Natural killer cell treated with Interleukin-12 subunit alpha and Interleukin-12 subunit beta and Interleukin-15 and Interleukin-18, amount 100 ng/mL, for 72 hours (primary cell): Measurements from ENCODE around the gene NUDT19. TPM values are rescaled to one million over a fixed set of nuclear protein-coding genes. Genes with fewer than 3 reads are reported as not detected.
"Not testable (repeated sequence)": the region's sequence is repeated elsewhere in the genome, so short reads cannot be mapped to it uniquely, and the experiment has no call there.

Experiments
- ATAC-seq, 2 donors: fragments of 150-1000 bp; cut with Tn5 transposase in 1 of 2; sonication (Bioruptor Pico), chemical (Tn5 transposase) in 1 of 2; 2 replicates each; pipeline ENCODE4 v1.10.0; 2021
- DNase-seq: peaks from one replicate; pipeline ENCODE4 v3.0.0; 2022; ENCODE audit warnings: low spot score
- H3K27ac Mint-ChIP-seq, 2 donors: 1 replicate in 1 of 2; 2 replicates in 1 of 2; pipeline ENCODE4 v1.8.0; 2022; ENCODE audit warnings: mixed read lengths in 2 of 2, mild to moderate bottlenecking in 1 of 2, moderate library complexity in 1 of 2
- H3K27me3 Mint-ChIP-seq, 2 donors: 1 replicate in 1 of 2; 2 replicates in 1 of 2; pipeline ENCODE4 v1.8.0; 2022; ENCODE audit warnings: mixed read lengths in 2 of 2
- H3K36me3 Mint-ChIP-seq: one replicate; pipeline ENCODE4 v1.8.0; 2022; ENCODE audit warnings: mixed read lengths
- H3K4me1 Mint-ChIP-seq, 2 donors: 1 replicate in 1 of 2; 2 replicates in 1 of 2; pipeline ENCODE4 v1.8.0; 2022; ENCODE audit warnings: low read depth in 2 of 2, mixed read lengths in 2 of 2, mild to moderate bottlenecking in 1 of 2
- H3K4me3 Mint-ChIP-seq: one replicate; pipeline ENCODE4 v1.8.0; 2022; ENCODE audit warnings: mixed read lengths
- H3K9me3 Mint-ChIP-seq: 2 replicates; pipeline ENCODE4 v1.8.0; 2022; ENCODE audit warnings: mixed read lengths
- total RNA-seq, 2 donors: library from RNA; stranded (reverse); gene quantifications; one replicate each; pipeline ENCODE4 v1.2.3, GENCODE V29; 2022

Gene NUDT19
- total RNA-seq, 2 donors from 2014 or later: 19.6 to 21.7 TPM

DNA sequence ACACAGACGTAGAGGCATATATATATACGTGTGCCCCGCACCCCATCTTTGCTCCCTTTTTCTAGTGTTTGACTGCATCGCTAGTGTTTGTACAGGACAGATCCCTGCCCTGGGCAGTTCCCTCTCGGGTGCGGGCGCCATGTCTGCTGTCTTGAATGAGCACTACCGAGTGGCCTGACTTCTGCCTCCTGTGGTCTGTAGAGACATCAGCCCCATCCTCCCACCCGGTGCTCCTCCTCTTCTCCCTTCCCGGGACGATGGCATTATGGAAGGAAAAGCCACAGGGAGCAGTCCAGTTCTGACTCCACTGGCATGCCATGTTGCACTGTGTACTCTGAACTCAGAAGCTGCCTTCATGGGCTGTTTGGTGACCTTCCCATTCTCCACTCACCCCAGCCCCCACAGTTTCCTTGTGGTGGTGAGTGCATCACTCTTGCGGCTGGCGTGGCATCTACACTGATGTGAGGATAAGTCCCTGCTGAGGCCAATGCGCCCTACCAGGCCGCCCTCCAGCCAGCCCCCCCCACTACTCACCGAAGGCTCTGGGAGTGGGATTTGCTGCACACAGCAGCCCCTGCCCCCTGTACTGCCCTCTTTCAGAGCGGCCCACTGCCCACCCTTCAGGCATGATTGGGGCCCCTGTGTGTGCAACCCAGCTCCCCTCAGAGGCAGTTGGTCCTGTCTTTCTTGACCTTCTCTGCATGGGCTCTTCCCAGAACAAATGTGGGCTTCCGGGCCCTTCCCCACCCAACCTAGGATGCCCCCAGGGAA is 53.1 kb downstream of the NUDT19 start:
- DNase-seq: no peak
- no peaks in the 10 kb centered on the region for H3K36me3 Mint-ChIP-seq
- H3K4me1 Mint-ChIP-seq: peaks cover 0 to 2% of the 10 kb centered on the region in 2 donors
- peaks cover 4 to 7% of the 10 kb centered on the region in 2 donors for H3K27me3 Mint-ChIP-seq
- ATAC-seq: no peak
- no peaks in the 10 kb centered on the region for H3K9me3 Mint-ChIP-seq
- H3K27ac Mint-ChIP-seq: no peak overlapping the region
- no peak overlapping the region for H3K4me3 Mint-ChIP-seq

DNA sequence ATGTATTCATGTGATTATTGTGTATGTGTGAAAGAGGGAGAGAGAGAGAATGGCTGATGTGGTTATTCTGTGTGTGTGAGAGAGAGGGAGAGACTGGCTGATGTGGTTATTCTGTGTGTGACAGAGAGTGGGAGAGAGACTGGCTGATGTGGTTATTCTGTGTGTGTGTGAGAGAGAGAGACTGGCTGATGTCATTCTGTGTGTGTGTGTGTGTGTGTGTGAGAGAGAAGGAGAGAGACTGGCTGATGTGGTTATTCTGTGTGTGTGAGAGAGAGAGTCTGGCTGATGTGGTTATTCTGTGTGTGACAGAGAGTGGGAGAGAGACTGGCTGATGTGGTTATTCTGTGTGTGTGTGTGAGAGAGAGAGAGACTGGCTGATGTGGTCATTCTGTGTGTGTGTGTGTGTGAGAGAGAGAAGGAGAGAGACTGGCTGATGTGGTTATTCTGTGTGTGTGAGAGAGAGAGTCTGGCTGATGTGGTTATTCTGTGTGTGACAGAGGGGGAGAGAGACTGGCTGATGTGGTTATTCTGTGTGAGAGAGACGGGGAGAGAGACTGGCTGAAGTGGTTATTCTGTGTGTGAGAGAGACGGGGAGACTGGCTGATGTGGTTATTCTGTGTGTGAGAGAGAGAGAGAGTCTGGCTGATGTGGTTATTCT is 54.1 kb downstream of the NUDT19 start:
- not testable (repeated sequence) for H3K4me3 Mint-ChIP-seq, H3K9me3 Mint-ChIP-seq, H3K4me1 Mint-ChIP-seq, DNase-seq, ATAC-seq, H3K27me3 Mint-ChIP-seq, H3K36me3 Mint-ChIP-seq, H3K27ac Mint-ChIP-seq

DNA sequence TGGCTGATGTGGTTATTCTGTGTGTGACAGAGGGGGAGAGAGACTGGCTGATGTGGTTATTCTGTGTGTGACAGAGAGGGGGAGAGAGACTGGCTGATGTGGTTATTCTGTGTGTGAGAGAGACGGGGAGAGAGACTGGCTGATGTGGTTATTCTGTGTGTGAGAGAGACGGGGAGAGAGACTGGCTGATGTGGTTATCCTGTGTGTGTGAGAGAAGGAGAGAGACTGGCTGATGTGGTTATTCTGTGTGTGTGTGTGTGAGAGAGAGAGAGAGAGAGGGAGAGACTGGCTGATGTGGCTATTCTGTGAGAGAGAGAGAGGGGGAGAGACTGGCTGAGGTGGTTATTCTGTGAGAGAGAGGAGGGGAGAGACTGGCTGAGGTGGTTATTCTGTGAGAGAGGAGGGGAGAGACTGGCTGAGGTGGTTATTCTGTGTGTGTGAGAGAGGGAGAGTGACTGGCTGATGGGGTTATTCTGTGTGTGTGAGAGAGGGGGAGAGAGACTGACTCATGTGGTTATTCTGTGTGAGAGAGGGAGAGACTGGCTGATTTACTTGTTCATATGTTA is 55.1 kb downstream of the NUDT19 start:
- peaks cover 4 to 12% of the 10 kb centered on the region in 2 donors for H3K27me3 Mint-ChIP-seq
- H3K27ac Mint-ChIP-seq, H3K4me3 Mint-ChIP-seq, H3K4me1 Mint-ChIP-seq, DNase-seq, H3K9me3 Mint-ChIP-seq, H3K36me3 Mint-ChIP-seq: not testable (repeated sequence)
- ATAC-seq: peak; percentile 60 to 74

DNA sequence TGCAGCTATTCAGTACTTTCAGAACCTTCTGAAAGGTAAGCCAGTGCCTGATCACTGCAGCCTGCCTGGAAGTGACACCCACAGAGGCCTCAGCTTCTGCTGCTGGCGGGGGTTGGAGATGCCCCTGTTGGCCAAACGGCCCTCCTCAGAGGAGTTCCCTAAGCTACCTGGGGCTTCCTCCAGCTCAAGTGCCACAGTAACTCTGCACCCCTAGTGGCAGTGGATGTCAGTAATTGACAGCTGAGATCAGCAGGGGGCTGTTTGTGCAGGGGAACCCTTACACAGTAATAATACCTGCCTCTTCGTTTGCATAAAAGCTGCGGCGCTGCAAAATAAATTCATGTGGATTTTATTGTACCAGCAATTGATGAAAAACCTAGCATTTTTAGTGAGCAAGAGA is 56.9 kb downstream of the NUDT19 start:
- H3K27me3 Mint-ChIP-seq: peaks cover 4 to 12% of the 10 kb centered on the region in 2 donors
- no peaks in the 10 kb centered on the region for H3K36me3 Mint-ChIP-seq
- no peak overlapping the region for H3K4me3 Mint-ChIP-seq
- ATAC-seq (no peak), DNase-seq (no peak)
- H3K4me1 Mint-ChIP-seq: peaks cover 0 to 2% of the 10 kb centered on the region in 2 donors
- no peaks in the 10 kb centered on the region for H3K9me3 Mint-ChIP-seq
- no peak overlapping the region for H3K27ac Mint-ChIP-seq

- H3K4me1 Mint-ChIP-seq: peaks cover 0 to 2% of the 10 kb centered on the region in 2 donors
- H3K9me3 Mint-ChIP-seq: no peaks in the 10 kb centered on the region
- H3K27ac Mint-ChIP-seq: no peak overlapping the region
Measured at GRCh38 chr19:32748948-32749347, 57.3 kb downstream of the NUDT19 start.

GRCh38 chr19:32749361-32749760 is 57.7 kb downstream of the NUDT19 start:
- Mint-ChIP-seq H3K36me3 (no peaks in the 10 kb centered on the region), H3K27me3 (peaks cover 7 to 12% of the 10 kb centered on the region in 2 donors), H3K4me3 (no peak overlapping the region), H3K27ac (no peak overlapping the region), H3K4me1 (peaks cover 0 to 2% of the 10 kb centered on the region in 2 donors), H3K9me3 (no peaks in the 10 kb centered on the region)
- DNase-seq (no peak), ATAC-seq (no peak)

More at GRCh38 chr19:32748948-32749347, 57.3 kb downstream of the NUDT19 start:
- Mint-ChIP-seq H3K27me3 (peaks cover 6 to 12% of the 10 kb centered on the region in 2 donors), H3K4me3 (no peak overlapping the region), H3K36me3 (no peaks in the 10 kb centered on the region)
- DNase-seq (no peak), ATAC-seq (no peak)

- Mint-ChIP-seq H3K9me3 (no peaks in the 10 kb centered on the region), H3K27ac (no peak overlapping the region), H3K36me3 (no peaks in the 10 kb centered on the region), H3K4me3 (no peak overlapping the region), H3K27me3 (peaks cover 12 to 20% of the 10 kb centered on the region in 2 donors), H3K4me1 (peaks cover 0 to 2% of the 10 kb centered on the region in 2 donors)
- ATAC-seq (no peak), DNase-seq (no peak)
Measured at GRCh38 chr19:32750441-32751055, 58.9 kb downstream of the NUDT19 start.

DNA sequence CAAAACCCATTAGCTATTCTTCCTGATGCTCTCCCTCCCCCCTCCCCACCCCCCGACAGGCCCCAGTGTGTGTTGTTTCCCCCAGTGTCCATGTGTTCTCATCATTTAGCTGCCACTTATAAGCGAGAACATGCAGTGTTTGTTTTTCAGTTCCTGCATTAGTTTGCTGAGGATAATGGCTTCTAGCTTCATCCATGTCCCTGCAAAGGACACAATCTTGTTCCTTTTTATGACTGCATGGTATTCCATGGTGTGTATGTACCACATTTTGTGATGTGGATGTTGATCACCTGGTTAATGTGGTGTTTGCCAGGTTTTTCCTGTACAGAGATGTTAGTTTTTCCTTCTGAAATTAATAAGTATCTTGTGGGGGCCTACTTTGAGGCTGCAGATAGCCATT is 59.4 kb downstream of the NUDT19 start:
- Mint-ChIP-seq H3K4me1 (peaks cover 0 to 2% of the 10 kb centered on the region in 2 donors), H3K36me3 (no peaks in the 10 kb centered on the region), H3K27ac (no peak overlapping the region), H3K27me3 (peaks cover 12 to 23% of the 10 kb centered on the region in 2 donors), H3K9me3 (no peaks in the 10 kb centered on the region), H3K4me3 (no peak overlapping the region)
- DNase-seq (no peak), ATAC-seq (no peak)

GRCh38 chr19:32757189-32757588 is 65.6 kb downstream of the NUDT19 start:
- no peak for ATAC-seq
- Mint-ChIP-seq H3K27ac (no peak overlapping the region), H3K27me3 (peaks cover 16 to 19% of the 10 kb centered on the region in 2 donors), H3K4me3 (no peak overlapping the region), H3K4me1 (peaks cover 4% of the 10 kb centered on the region in 2 donors), H3K36me3 (no peaks in the 10 kb centered on the region), H3K9me3 (no peaks in the 10 kb centered on the region)
- DNase-seq: no peak

Other genes with a start within 250 kb of the NUDT19 start
- 10 to 100 TPM; 71.8 to 80.9 TPM for gene PDCD5, start 110.6 kb upstream of the NUDT19 start, total RNA-seq
- 10 to 100 TPM; 47.3 to 55.6 TPM for gene ANKRD27, start 16.6 kb upstream of the NUDT19 start, total RNA-seq
- gene RGS9BP, start 16.0 kb upstream of the NUDT19 start, total RNA-seq: under 1 TPM in 1 of 2 donors, not detected in 1; 0.20 TPM
- gene TDRD12, start 27.9 kb downstream of the NUDT19 start, total RNA-seq: under 1 TPM in 1 of 2 donors, not detected in 1; 0.29 TPM
- under 1 TPM in 1 of 2 donors, not detected in 1; 0.31 TPM for gene SLC7A9, start 177.9 kb downstream of the NUDT19 start, total RNA-seq